ENCODE data around the gene CDSN.

DNA sequence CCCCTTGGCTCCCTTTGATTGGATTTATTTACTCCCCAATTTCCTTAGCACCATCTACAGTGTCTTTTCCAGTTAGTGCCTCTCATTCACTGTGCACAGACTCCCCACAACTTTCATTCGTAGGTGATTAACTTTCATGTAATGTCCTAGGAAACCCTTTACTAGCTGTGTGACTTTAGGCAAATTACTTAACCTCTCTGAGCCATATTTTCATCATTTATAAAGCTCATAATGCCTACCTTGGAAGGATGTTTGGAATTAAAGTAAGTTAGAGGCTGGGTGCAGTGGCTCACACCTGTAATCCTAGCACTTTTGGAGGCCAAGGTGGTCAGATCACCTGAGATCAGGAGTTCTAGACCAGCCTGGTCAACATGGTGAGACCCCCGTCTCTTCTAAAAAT, 28.0 kb downstream of the CDSN start:
- TF ChIP-seq ISL1 (CRISPR knock-in tag; IDR thresholded peaks at IDR 0.05) (no peak), OSR1 (CRISPR knock-in tag; IDR thresholded peaks at IDR 0.05) (no peak), RARB (CRISPR knock-in tag; IDR thresholded peaks at IDR 0.05) (no peak), ZFP30 (CRISPR knock-in tag; IDR thresholded peaks at IDR 0.05) (no peak)
- TF ChIP-seq, protein P1, sequence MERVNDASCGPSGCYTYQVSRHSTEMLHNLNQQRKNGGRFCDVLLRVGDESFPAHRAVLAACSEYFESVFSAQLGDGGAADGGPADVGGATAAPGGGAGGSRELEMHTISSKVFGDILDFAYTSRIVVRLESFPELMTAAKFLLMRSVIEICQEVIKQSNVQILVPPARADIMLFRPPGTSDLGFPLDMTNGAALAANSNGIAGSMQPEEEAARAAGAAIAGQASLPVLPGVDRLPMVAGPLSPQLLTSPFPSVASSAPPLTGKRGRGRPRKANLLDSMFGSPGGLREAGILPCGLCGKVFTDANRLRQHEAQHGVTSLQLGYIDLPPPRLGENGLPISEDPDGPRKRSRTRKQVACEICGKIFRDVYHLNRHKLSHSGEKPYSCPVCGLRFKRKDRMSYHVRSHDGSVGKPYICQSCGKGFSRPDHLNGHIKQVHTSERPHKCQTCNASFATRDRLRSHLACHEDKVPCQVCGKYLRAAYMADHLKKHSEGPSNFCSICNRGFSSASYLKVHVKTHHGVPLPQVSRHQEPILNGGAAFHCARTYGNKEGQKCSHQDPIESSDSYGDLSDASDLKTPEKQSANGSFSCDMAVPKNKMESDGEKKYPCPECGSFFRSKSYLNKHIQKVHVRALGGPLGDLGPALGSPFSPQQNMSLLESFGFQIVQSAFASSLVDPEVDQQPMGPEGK (CRISPR knock-in tag; IDR thresholded peaks at IDR 0.05; ENCODE audit: borderline replicate concordance), result no peak
